Measurements from ENCODE around the gene ANAPC7.

ANAPC7 gene

GRCh38 chr12:110403146-110403975, at the start of gene ANAPC7 (continued):
- TF ChIP-seq, protein P1, sequence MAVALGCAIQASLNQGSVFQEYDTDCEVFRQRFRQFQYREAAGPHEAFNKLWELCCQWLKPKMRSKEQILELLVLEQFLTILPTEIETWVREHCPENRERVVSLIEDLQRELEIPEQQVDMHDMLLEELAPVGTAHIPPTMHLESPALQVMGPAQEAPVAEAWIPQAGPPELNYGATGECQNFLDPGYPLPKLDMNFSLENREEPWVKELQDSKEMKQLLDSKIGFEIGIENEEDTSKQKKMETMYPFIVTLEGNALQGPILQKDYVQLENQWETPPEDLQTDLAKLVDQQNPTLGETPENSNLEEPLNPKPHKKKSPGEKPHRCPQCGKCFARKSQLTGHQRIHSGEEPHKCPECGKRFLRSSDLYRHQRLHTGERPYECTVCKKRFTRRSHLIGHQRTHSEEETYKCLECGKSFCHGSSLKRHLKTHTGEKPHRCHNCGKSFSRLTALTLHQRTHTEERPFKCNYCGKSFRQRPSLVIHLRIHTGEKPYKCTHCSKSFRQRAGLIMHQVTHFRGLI (tag by site-specific recombination; IDR thresholded peaks at IDR 0.05), result 0 out of 2 replicates have a peak, but pooled peaks have one; percentile 17
- peak; percentile 35 for TF ChIP-seq ZBTB26 (tag by site-specific recombination; optimal IDR thresholded peaks at IDR 0.05)
- TF ChIP-seq YY2 (tag by site-specific recombination; IDR thresholded peaks at IDR 0.05), result peak; percentile 82
- TF ChIP-seq KLF16 (tag by site-specific recombination; IDR thresholded peaks at IDR 0.05), result peak; percentile 46; the same call in 1 of the 2 replicates
- peak; percentile 84 for TF ChIP-seq YY1 (tag by site-specific recombination; IDR thresholded peaks at IDR 0.05)
- TF ChIP-seq ZNF211 (tag by site-specific recombination; IDR thresholded peaks at IDR 0.05; ENCODE audit: low read depth), result no peak
- TF ChIP-seq ZNF341 (tag by site-specific recombination; IDR thresholded peaks at IDR 0.05; ENCODE audit: low read depth), result peak; percentile 38; the same call in 1 of the 2 replicates
- TF ChIP-seq ZNF24 (tag by site-specific recombination; IDR thresholded peaks at IDR 0.05), result 0 out of 2 replicates have a peak, but pooled peaks have one; percentile 19
- TF ChIP-seq GFI1B (tag by site-specific recombination; IDR thresholded peaks at IDR 0.05), result no peak
- 0 out of 2 replicates have a peak, but pooled peaks have one; percentile 24 for TF ChIP-seq ZBTB7A (tag by site-specific recombination; IDR thresholded peaks at IDR 0.05; ENCODE audit: low read depth)
- TF ChIP-seq ZNF561 (tag by site-specific recombination; IDR thresholded peaks at IDR 0.05; ENCODE audit: borderline replicate concordance), result 0 out of 2 replicates have a peak, but pooled peaks have one; percentile 15
- peak; percentile 62 for TF ChIP-seq ZXDB (tag by site-specific recombination; IDR thresholded peaks at IDR 0.05)
- peak; percentile 100 for TF ChIP-seq ZNF335 (tag by site-specific recombination; conservative IDR thresholded peaks at IDR 0.05)
- TF ChIP-seq BCL11A (tag by site-specific recombination; IDR thresholded peaks at IDR 0.05; ENCODE audit: low read depth), result no peak
- TF ChIP-seq ZNF2 (tag by site-specific recombination; IDR thresholded peaks at IDR 0.05), result peak; percentile 29; the same call in 1 of the 2 replicates
- TF ChIP-seq, protein P2, sequence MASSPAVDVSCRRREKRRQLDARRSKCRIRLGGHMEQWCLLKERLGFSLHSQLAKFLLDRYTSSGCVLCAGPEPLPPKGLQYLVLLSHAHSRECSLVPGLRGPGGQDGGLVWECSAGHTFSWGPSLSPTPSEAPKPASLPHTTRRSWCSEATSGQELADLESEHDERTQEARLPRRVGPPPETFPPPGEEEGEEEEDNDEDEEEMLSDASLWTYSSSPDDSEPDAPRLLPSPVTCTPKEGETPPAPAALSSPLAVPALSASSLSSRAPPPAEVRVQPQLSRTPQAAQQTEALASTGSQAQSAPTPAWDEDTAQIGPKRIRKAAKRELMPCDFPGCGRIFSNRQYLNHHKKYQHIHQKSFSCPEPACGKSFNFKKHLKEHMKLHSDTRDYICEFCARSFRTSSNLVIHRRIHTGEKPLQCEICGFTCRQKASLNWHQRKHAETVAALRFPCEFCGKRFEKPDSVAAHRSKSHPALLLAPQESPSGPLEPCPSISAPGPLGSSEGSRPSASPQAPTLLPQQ (tag by site-specific recombination; IDR thresholded peaks at IDR 0.05), result no peak
- peak; percentile 89; the same call in 1 of the 2 replicates for TF ChIP-seq OVOL3 (tag by site-specific recombination; IDR thresholded peaks at IDR 0.05)
- 0 out of 2 replicates have a peak, but pooled peaks have one; percentile 58 for TF ChIP-seq SP7 (tag by site-specific recombination; IDR thresholded peaks at IDR 0.05)
- peak; percentile 38; the same call in 1 of the 2 replicates for TF ChIP-seq EGR2 (tag by site-specific recombination; IDR thresholded peaks at IDR 0.05; ENCODE audit: low read depth)
- TF ChIP-seq ZNF394 (tag by site-specific recombination; IDR thresholded peaks at IDR 0.05; ENCODE audit: borderline replicate concordance), result 0 out of 2 replicates have a peak, but pooled peaks have one; percentile 30
- TF ChIP-seq ZNF600 (tag by site-specific recombination; IDR thresholded peaks at IDR 0.05), result peak; percentile 83
- peak; percentile 56 for TF ChIP-seq SP3 (tag by site-specific recombination; IDR thresholded peaks at IDR 0.05)
- no peak for TF ChIP-seq ZNF280D (tag by site-specific recombination; IDR thresholded peaks at IDR 0.05)
- TF ChIP-seq ZFP69B (tag by site-specific recombination; IDR thresholded peaks at IDR 0.05), result no peak
- peak; percentile 19; the same call in 1 of the 2 replicates for TF ChIP-seq KLF1 (tag by site-specific recombination; IDR thresholded peaks at IDR 0.05)
- peak; percentile 78 for TF ChIP-seq KLF10 (tag by site-specific recombination; IDR thresholded peaks at IDR 0.05)
- no peak for TF ChIP-seq ZNF398 (tag by site-specific recombination; IDR thresholded peaks at IDR 0.05)
- peak; percentile 34; the same call in 1 of the 2 replicates for TF ChIP-seq KLF9 (tag by site-specific recombination; IDR thresholded peaks at IDR 0.05; ENCODE audit: low read depth)
- peak; percentile 24; the same call in 1 of the 2 replicates for TF ChIP-seq ZFP37 (tag by site-specific recombination; IDR thresholded peaks at IDR 0.05)

Measured in HEK293 (cell line).